Spinal cord (tissue), 10 donors: Measurements from ENCODE around the gene COA5. TPM values are rescaled to one million over a fixed set of nuclear protein-coding genes. Genes with fewer than 3 reads are reported as not detected.

Experiments used
- DNase-seq, 6 donors: peaks; one replicate each; pipeline versions ENCODE4 v3.0.0 to v3.0.0-alpha.2; 2013 to 2015; ENCODE audit warnings: low spot score in 6 of 6, low read depth in 4 of 6
- H3K27ac ChIP-seq: one replicate; pipeline ENCODE4 v1.5.1; 2013; ENCODE audit warnings: low read depth, low read length, control low read depth
- H3K27me3 ChIP-seq: one replicate; pipeline ENCODE4 v1.6.1; 2013; ENCODE audit warnings: low read length; ENCODE audit not compliant: control insufficient read depth, insufficient read depth
- H3K36me3 ChIP-seq: one replicate; pipeline ENCODE4 v1.6.1; 2013; ENCODE audit warnings: low read length; ENCODE audit not compliant: control insufficient read depth, insufficient read depth
- H3K4me1 ChIP-seq: one replicate; pipeline ENCODE4 v1.6.1; 2013; ENCODE audit warnings: low read length; ENCODE audit not compliant: control insufficient read depth, insufficient read depth
- H3K4me3 ChIP-seq: one replicate; pipeline ENCODE4 v1.5.1; 2013; ENCODE audit warnings: low read depth, low read length, control low read depth
- H3K9me3 ChIP-seq: one replicate; pipeline ENCODE4 v1.6.1; 2013; ENCODE audit warnings: low read length; ENCODE audit not compliant: control insufficient read depth, insufficient read depth
- WGBS: methylation state at CpG from one replicate; pipeline ENCODE4 v1.1.5; 2013; ENCODE audit warnings: missing lambda C conversion rate; ENCODE audit not compliant: insufficient coverage; 5-methylcytosine and 5-hydroxymethylcytosine counted together
- polyA plus RNA-seq, 2 donors: library from polyadenylated mRNA; unstranded; fragments of 120-200 nt; gene quantifications; one replicate each; pipeline ENCODE4 v1.2.1, GENCODE V29; 2013; ENCODE audit not compliant: insufficient read length in 2 of 2
- total RNA-seq, 2 donors: library from RNA; depleted of rRNA in 1 of 2; stranded (reverse); fragments of 120-200 nt in 1 of 2; fragments of >200 nt in 1 of 2; gene quantifications; one replicate each; pipeline versions ENCODE4 v1.2.3 to v1.2.4, GENCODE V29; 2013 to 2014
- donor health status: healthy.

COA5 gene
- total and polyA plus RNA-seq, 4 donors: 61.8 to 90.4 (median 73.0) TPM

GRCh38 chr2:98588880-98589431 lies 19.4 kb downstream of the COA5 start:
- H3K9me3 ChIP-seq: no peaks in the 10 kb centered on the region
- WGBS: 66% methylated on average over 2 of the region's 4 CpGs
- no peaks in the 10 kb centered on the region for H3K27me3 ChIP-seq
- H3K4me1 ChIP-seq: no peaks in the 10 kb centered on the region
- no peak overlapping the region for H3K4me3 ChIP-seq
- H3K27ac ChIP-seq: no peak overlapping the region
- no peak for DNase-seq
- peaks cover 25% of the 10 kb centered on the region for H3K36me3 ChIP-seq

DNA sequence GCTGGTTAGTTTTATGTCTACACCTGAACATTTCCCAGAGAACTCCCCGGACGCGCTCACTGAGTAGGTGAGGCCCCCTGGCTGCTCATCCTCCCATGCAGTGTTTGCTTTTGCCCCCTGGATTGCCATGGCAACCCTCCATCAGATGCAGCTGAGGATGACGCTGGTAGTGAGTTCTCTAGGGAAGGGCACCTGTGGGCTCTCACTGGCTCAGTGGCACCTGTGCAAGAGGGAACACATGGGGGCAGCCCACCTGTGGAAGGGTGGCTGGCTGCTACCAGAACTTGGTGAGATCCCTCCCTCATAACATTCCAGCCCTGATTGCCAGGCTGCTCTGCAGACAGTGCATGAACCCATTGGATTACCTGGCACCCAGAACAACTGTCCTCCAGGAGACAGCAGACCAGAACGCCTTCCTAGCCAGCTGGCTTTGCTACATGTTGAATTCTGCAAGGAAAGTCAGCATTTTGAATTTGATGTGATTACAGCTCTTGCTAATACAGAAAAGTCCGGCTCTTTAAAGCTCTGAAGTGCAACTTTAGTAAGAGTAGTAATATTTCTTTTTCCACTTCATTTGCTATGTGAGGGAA lies 21.7 kb downstream of the COA5 start:
- Histone ChIP-seq H3K9me3 (no peaks in the 10 kb centered on the region), H3K27me3 (no peaks in the 10 kb centered on the region), H3K36me3 (peaks cover 21% of the 10 kb centered on the region), H3K4me1 (no peaks in the 10 kb centered on the region), H3K4me3 (no peak overlapping the region), H3K27ac (no peak overlapping the region)
- no peak for DNase-seq
- 57% methylated on average over 2 of the region's 6 CpGs for WGBS

- Histone ChIP-seq H3K27me3 (no peaks in the 10 kb centered on the region), H3K27ac (no peak overlapping the region), H3K4me3 (no peak overlapping the region), H3K4me1 (no peaks in the 10 kb centered on the region), H3K9me3 (no peaks in the 10 kb centered on the region), H3K36me3 (peaks cover 28% of the 10 kb centered on the region)
- WGBS: 91% methylated on average over 8 of the region's 10 CpGs
- no peak for DNase-seq
These were observed 22.9 kb downstream of the COA5 start for GRCh38 chr2:98585386-98585785.

DNA sequence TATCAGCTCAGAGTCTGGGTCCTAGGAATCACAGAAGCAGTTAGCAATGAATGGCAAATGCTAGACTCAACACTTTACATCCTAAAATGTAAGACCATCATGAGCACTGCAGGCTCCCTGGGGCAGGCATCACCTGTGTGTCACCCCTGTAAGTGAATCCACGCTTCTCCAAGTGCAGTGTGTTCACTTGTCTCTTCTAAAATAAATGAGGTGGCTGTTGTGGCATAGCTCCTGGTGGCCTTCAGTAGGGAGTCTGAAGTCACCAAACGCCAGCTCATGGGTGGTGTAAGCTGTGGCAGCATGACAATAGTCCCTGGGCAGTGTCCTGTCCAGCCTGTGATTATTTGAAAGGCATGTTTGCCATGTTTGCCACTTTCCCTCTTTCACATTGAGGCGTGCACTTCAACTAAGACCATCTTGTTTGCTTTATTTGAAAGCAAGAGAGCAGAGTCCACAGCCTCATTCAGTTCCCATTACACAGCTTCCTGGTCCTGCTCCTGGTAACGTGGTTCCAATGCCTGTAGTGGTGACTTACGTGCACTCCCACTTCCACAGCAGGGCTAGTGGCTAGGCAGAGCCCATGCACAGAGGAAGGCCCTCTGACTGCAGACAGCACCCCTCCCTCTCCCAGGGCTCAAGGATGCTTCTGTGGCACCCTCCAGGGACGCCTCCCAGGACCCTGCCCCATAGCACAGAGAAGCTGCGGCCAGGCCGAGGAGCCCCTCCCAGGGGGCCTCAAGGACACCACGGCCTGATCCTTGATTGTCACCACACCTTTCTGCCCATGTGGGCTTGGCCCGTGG lies 24.3 kb downstream of the COA5 start:
- Histone ChIP-seq H3K9me3 (no peaks in the 10 kb centered on the region), H3K4me1 (no peaks in the 10 kb centered on the region), H3K27ac (no peak overlapping the region), H3K4me3 (no peak overlapping the region), H3K27me3 (no peaks in the 10 kb centered on the region), H3K36me3 (peaks cover 41% of the 10 kb centered on the region)
- 95% methylated on average over 10 of the region's 10 CpGs for WGBS
- no peak for DNase-seq

DNA sequence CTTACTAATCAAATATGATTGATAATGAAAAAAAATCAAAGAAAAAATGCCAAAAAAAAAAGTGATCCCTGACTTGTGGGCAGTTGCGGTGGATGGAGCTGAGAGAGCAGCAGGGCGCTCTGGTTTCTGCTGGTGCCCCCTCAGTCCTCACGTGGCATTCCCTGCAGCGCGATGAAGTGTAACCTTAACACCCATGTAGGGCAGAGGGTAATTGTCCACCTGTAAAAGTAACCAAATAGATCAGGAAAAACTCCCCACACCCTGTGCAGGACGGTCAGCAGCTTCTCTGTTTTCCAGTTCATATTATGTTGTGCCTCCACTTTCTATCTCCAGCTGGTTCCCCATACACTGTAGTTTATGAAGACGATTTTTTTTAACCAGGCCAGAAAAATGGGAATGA lies 25.0 kb downstream of the COA5 start:
- H3K27ac ChIP-seq: no peak overlapping the region
- H3K4me3 ChIP-seq: no peak overlapping the region
- WGBS: 100% methylated on average over 2 of the region's 7 CpGs
- H3K4me1 ChIP-seq: no peaks in the 10 kb centered on the region
- no peaks in the 10 kb centered on the region for H3K27me3 ChIP-seq
- H3K9me3 ChIP-seq: no peaks in the 10 kb centered on the region
- DNase-seq: no peak
- peaks cover 44% of the 10 kb centered on the region for H3K36me3 ChIP-seq

- Histone ChIP-seq H3K4me3 (no peak overlapping the region), H3K9me3 (no peaks in the 10 kb centered on the region), H3K27me3 (no peaks in the 10 kb centered on the region), H3K27ac (no peak overlapping the region), H3K4me1 (no peaks in the 10 kb centered on the region), H3K36me3 (peaks cover 49% of the 10 kb centered on the region)
- no peak for DNase-seq
- 94% methylated on average over 9 of the region's 9 CpGs for WGBS
These were observed 25.8 kb downstream of the COA5 start for GRCh38 chr2:98582523-98582922.

- H3K36me3 ChIP-seq: peaks cover 61% of the 10 kb centered on the region
- no peaks in the 10 kb centered on the region for H3K4me1 ChIP-seq
- H3K27ac ChIP-seq: no peak overlapping the region
- H3K27me3 ChIP-seq: no peaks in the 10 kb centered on the region
- no peak for DNase-seq
- no peaks in the 10 kb centered on the region for H3K9me3 ChIP-seq
- no peak overlapping the region for H3K4me3 ChIP-seq
- WGBS: 97% methylated on average over 5 of the region's 10 CpGs
These were observed 27.5 kb downstream of the COA5 start for GRCh38 chr2:98580656-98581284.

GRCh38 chr2:98579926-98580325 lies 28.4 kb downstream of the COA5 start:
- H3K4me1 ChIP-seq: no peaks in the 10 kb centered on the region
- peaks cover 60% of the 10 kb centered on the region for H3K36me3 ChIP-seq
- 97% methylated on average over 7 of the region's 7 CpGs for WGBS
- H3K9me3 ChIP-seq: no peaks in the 10 kb centered on the region
- DNase-seq: no peak
- H3K27ac ChIP-seq: no peak overlapping the region
- H3K27me3 ChIP-seq: no peaks in the 10 kb centered on the region
- no peak overlapping the region for H3K4me3 ChIP-seq

- H3K27me3 ChIP-seq: no peaks in the 10 kb centered on the region
- no peaks in the 10 kb centered on the region for H3K9me3 ChIP-seq
- peaks cover 61% of the 10 kb centered on the region for H3K36me3 ChIP-seq
- H3K4me1 ChIP-seq: no peaks in the 10 kb centered on the region
- no peak for DNase-seq
- H3K4me3 ChIP-seq: no peak overlapping the region
- H3K27ac ChIP-seq: no peak overlapping the region
- 85% methylated on average over 7 of the region's 9 CpGs for WGBS
These were observed 30.1 kb downstream of the COA5 start for GRCh38 chr2:98578231-98578630.
